ENCODE results near the gene LPGAT1. TPM values are rescaled to one million over a fixed set of nuclear protein-coding genes. Genes with fewer than 3 reads are reported as not detected.

LPGAT1 gene
- total and polyA plus RNA-seq, 2 of the 13 experiments (the other 11 are each of a cell fraction or from before 2014, with no cell fraction given) = 12.1 to 48.3 TPM

GRCh38 chr1:211698161-211699026 lies 132.2 kb downstream of the LPGAT1 start (continued):
- TF ChIP-seq ZNF350 (CRISPR knock-in tag; IDR thresholded peaks at IDR 0.05; ENCODE audit: borderline replicate concordance, low read depth) = peak; percentile 57; the same call in 1 of the 2 replicates
- no peak for TF ChIP-seq ZNF737 (CRISPR knock-in tag; IDR thresholded peaks at IDR 0.05; ENCODE audit: borderline replicate concordance)
- peak; percentile 84; the same call in 1 of the 2 replicates for TF ChIP-seq ZNF784 (CRISPR knock-in tag; IDR thresholded peaks at IDR 0.05; ENCODE audit: borderline replicate concordance)
- TF ChIP-seq ZMYM2 (CRISPR knock-in tag; IDR thresholded peaks at IDR 0.05) = no peak
- no peak for TF ChIP-seq SNAPC5 (CRISPR knock-in tag; IDR thresholded peaks at IDR 0.05; ENCODE audit: borderline replicate concordance)
- TF ChIP-seq JDP2 (CRISPR knock-in tag; IDR thresholded peaks at IDR 0.05; ENCODE audit: borderline replicate concordance) = no peak
- TF ChIP-seq ZNF678 (CRISPR knock-in tag; IDR thresholded peaks at IDR 0.05) = no peak
- TF ChIP-seq ATAD3A (CRISPR knock-in tag; IDR thresholded peaks at IDR 0.05) = no peak
- no peak for TF ChIP-seq ZNF576 (CRISPR knock-in tag; IDR thresholded peaks at IDR 0.05)
- no peak for TF ChIP-seq NR3C1 (CRISPR knock-in tag; IDR thresholded peaks at IDR 0.05)
- no peak for TF ChIP-seq ZNF335 (CRISPR knock-in tag; IDR thresholded peaks at IDR 0.05)
- peak; percentile 53; the same call in 1 of the 2 replicates for TF ChIP-seq ZMYM3 (CRISPR knock-in tag; IDR thresholded peaks at IDR 0.05)
- TF ChIP-seq SNRNP70 (IDR thresholded peaks at IDR 0.05; ENCODE audit: low read depth, low read length) = no peak
- no peak for TF ChIP-seq REL (CRISPR knock-in tag; conservative IDR thresholded peaks at IDR 0.05)
- peak; percentile 40; the same call in 1 of the 2 replicates for TF ChIP-seq SP5 (CRISPR knock-in tag; IDR thresholded peaks at IDR 0.05; ENCODE audit: borderline replicate concordance, low read depth)
- no peak for TF ChIP-seq ATF5 (CRISPR knock-in tag; IDR thresholded peaks at IDR 0.05; ENCODE audit: low read depth)
- TF ChIP-seq ZNF20 (CRISPR knock-in tag; IDR thresholded peaks at IDR 0.05) = no peak
- no peak for TF ChIP-seq TBX3 (IDR thresholded peaks at IDR 0.05; ENCODE audit: borderline replicate concordance)
- TF ChIP-seq ARID3A (IDR thresholded peaks at IDR 0.05; ENCODE audit: low read depth, low read length) = no peak
- TF ChIP-seq JUNB (CRISPR knock-in tag; IDR thresholded peaks at IDR 0.05; ENCODE audit: borderline replicate concordance) = no peak
- TF ChIP-seq FOXM1 (CRISPR knock-in tag; IDR thresholded peaks at IDR 0.05) = no peak
- no peak for TF ChIP-seq ZNF260 (CRISPR knock-in tag; IDR thresholded peaks at IDR 0.05; ENCODE audit: borderline replicate concordance, low read depth)
- no peak for TF ChIP-seq ZFP36 (IDR thresholded peaks at IDR 0.05; ENCODE audit: borderline replicate concordance, low read depth, low read length, partially characterized antibody)
- no peak for TF ChIP-seq CSRNP2 (CRISPR knock-in tag; conservative IDR thresholded peaks at IDR 0.05; ENCODE audit: low read depth)
- TF ChIP-seq XRCC5 (optimal IDR thresholded peaks at IDR 0.05; ENCODE audit: low read length) = peak; percentile 84

All from HepG2 (cell line).